DMS79 (cell line): ENCODE results near the gene MIB1.
"Not testable (repeated sequence)": the region's sequence is repeated elsewhere in the genome, so short reads cannot be mapped to it uniquely, and the experiment has no call there.

Experiments
- DNase-seq: peaks from one replicate; lab custom pipeline; 2025; lab: John Stamatoyannopoulos, UW

Gene MIB1

GRCh38 chr18:21743166-21743832 lies 2.7 kb downstream of the MIB1 start:
- no peak for DNase-seq

- DNase-seq = no peak
These were observed 4.6 kb downstream of the MIB1 start for GRCh38 chr18:21745231-21745630.

GRCh38 chr18:21747268-21747667 lies 6.7 kb downstream of the MIB1 start:
- DNase-seq = no peak

- DNase-seq = no peak
These were observed 7.4 kb downstream of the MIB1 start for GRCh38 chr18:21747764-21748693.

GRCh38 chr18:21757833-21758232 lies 17.2 kb downstream of the MIB1 start:
- DNase-seq = no peak

- DNase-seq = no peak
These were observed 19.2 kb downstream of the MIB1 start for GRCh38 chr18:21759836-21760235.

- DNase-seq = no peak
These were observed 19.7 kb downstream of the MIB1 start for GRCh38 chr18:21760321-21760720.

- DNase-seq = no peak
These were observed 21.0 kb downstream of the MIB1 start for GRCh38 chr18:21761471-21762115.

GRCh38 chr18:21762181-21762772 lies 21.7 kb downstream of the MIB1 start:
- DNase-seq = no peak

- no peak for DNase-seq
These were observed 23.5 kb downstream of the MIB1 start for GRCh38 chr18:21763846-21764646.

GRCh38 chr18:21769206-21769605 lies 28.6 kb downstream of the MIB1 start:
- DNase-seq = no peak

GRCh38 chr18:21774722-21775121 lies 34.1 kb downstream of the MIB1 start:
- no peak for DNase-seq

GRCh38 chr18:21777814-21778213 lies 37.2 kb downstream of the MIB1 start:
- DNase-seq = no peak

GRCh38 chr18:21786526-21786925 lies 45.9 kb downstream of the MIB1 start:
- no peak for DNase-seq

GRCh38 chr18:21796089-21796488 lies 55.5 kb downstream of the MIB1 start:
- DNase-seq = not testable (repeated sequence)

- DNase-seq = no peak
These were observed 57.5 kb downstream of the MIB1 start for GRCh38 chr18:21798126-21798525.

- no peak for DNase-seq
These were observed 59.1 kb downstream of the MIB1 start for GRCh38 chr18:21799721-21800120.

- DNase-seq = no peak
These were observed 62.9 kb downstream of the MIB1 start for GRCh38 chr18:21803495-21803894.

GRCh38 chr18:21805771-21806366 lies 65.3 kb downstream of the MIB1 start:
- DNase-seq = no peak

GRCh38 chr18:21808185-21808584 lies 67.6 kb downstream of the MIB1 start:
- no peak for DNase-seq

GRCh38 chr18:21809725-21810124 lies 69.1 kb downstream of the MIB1 start:
- no peak for DNase-seq
